ENCODE measurements around the gene SLC36A2. TPM values are rescaled to one million over a fixed set of nuclear protein-coding genes. Genes with fewer than 3 reads are reported as not detected.
"Not testable (repeated sequence)": the region's sequence is repeated elsewhere in the genome, so short reads cannot be mapped to it uniquely, and the experiment has no call there.

SLC36A2 gene
- not detected for total RNA-seq

DNA sequence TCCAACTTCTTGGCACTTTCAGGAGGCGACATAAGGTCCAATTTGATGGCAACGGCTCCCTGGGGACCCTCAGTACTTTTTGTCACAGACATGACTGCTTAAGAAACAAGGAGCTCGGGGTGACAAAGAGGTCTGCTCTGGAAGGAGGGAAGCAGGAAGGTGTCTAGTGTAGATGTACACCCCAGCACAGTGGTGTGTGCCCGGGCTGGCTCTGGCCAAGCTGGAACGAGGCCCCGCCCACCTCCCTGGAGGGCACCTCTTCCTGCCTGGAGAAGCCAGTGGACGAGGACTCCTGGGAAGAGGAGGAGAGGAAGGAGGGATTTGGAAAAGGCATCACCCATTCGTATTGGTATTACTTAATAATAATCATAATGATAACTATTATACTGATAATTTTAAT lies at the start of gene SLC36A2:
SLC36A2 (minus strand) TSS at position 191 of the 400 bp plus-strand sequence; CDS start at position 92, 99 bp downstream.
- H3K4me1 Mint-ChIP-seq (ENCODE audit: low read depth), result no peaks in the 10 kb centered on the region
- H3K27me3 Mint-ChIP-seq, result peaks cover 30% of the 10 kb centered on the region
- H3K27ac Mint-ChIP-seq, result no peak within 1 kb of the TSS
- POLR2A ChIA-PET, result no interaction called here
- no peak for DNase-seq
- no peaks in the 10 kb centered on the region for H3K9me3 Mint-ChIP-seq
- H3K4me3 Mint-ChIP-seq, result no peak within 1 kb of the TSS
- H3K36me3 Mint-ChIP-seq, result no peaks in the 10 kb centered on the region
- intact Hi-C loops (cut with micrococcal nuclease), result no loop called here
- CTCF ChIA-PET, result interaction anchor here (0.8 kb wide), 1 partner anchor 305 kb away, joined by 4 read pairs; no protein-coding TSS in a partner anchor

DNA sequence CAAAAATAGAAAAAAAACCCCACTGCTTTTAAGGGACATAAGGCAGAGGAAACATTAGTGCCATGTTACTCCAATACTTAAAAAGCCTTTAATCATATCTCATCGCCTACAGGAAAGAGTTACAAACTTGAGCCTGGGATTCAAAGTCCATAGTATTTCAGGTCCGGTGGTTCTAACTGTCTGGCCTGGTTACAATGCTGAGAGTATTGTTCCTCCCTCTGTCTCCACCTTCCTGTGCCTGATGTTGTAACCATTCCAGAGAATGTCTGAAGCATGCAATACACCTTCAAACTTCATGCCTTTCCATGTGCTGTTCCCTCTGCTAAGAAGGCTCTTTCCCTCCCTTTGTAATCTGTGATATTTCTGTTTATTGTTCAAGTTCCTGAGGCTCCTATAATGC lies 41.6 kb upstream of the SLC36A2 start:
- no peak for DNase-seq
- Mint-ChIP-seq H3K9me3 (peaks cover 2% of the 10 kb centered on the region), H3K36me3 (no peaks in the 10 kb centered on the region), H3K27me3 (peaks cover 13% of the 10 kb centered on the region), H3K4me3 (no peak overlapping the region), H3K27ac (no peak overlapping the region), H3K4me1 (ENCODE audit: low read depth) (no peaks in the 10 kb centered on the region)
- CTCF ChIA-PET, result no interaction called here
- intact Hi-C loops (cut with micrococcal nuclease), result no loop called here
- POLR2A ChIA-PET, result no interaction called here

DNA sequence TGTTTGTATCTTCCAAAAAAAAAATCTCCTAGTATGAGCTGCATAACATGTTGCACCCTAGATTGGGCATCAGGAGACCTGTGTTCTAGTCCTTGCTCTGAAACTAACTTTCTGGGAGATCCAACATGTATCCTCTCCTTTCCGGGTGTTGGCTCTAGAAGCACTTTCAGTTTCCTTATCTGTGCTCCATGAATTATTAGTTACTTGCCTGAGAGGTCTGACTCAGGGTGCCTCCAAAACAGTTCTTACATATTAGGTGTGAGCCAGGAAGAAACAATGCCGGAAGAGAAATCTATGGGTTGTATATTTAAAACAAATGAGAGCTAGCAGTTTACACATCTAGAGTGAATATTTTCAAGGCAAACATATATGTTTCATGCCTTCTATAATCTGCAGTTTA lies 36.7 kb upstream of the SLC36A2 start:
- Mint-ChIP-seq H3K27me3 (peaks cover 1% of the 10 kb centered on the region), H3K27ac (no peak overlapping the region), H3K36me3 (no peaks in the 10 kb centered on the region), H3K4me3 (no peak overlapping the region), H3K4me1 (ENCODE audit: low read depth) (no peaks in the 10 kb centered on the region), H3K9me3 (no peaks in the 10 kb centered on the region)
- ChIA-PET POLR2A (no interaction called here), CTCF (no interaction called here)
- intact Hi-C loops (cut with micrococcal nuclease), result no loop called here
- DNase-seq, result no peak

DNA sequence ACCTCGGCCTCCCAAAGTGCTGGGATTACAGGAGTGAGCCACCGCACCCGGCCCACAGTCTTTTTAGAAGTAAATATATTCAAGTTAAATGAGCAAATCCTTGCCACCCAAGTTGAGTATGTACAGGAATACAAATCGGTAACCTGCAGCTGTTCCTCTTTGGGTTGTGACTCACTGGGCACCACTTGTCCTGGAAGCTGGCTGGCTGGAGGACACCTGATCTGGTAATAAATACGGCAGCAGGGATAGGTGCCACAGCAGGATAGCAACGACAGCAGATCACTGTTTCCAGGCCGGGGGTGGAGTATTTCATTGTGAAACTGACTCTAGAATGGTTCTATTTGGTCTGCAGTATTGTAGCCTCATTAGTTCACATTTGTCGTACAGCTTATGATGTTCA lies 35.7 kb upstream of the SLC36A2 start:
- DNase-seq, result no peak
- intact Hi-C loops (cut with micrococcal nuclease), result no loop called here
- Mint-ChIP-seq H3K9me3 (no peaks in the 10 kb centered on the region), H3K4me1 (ENCODE audit: low read depth) (no peaks in the 10 kb centered on the region), H3K36me3 (no peaks in the 10 kb centered on the region), H3K4me3 (no peak overlapping the region), H3K27me3 (peaks cover 1% of the 10 kb centered on the region), H3K27ac (no peak overlapping the region)
- ChIA-PET POLR2A (no interaction called here), CTCF (no interaction called here)

DNA sequence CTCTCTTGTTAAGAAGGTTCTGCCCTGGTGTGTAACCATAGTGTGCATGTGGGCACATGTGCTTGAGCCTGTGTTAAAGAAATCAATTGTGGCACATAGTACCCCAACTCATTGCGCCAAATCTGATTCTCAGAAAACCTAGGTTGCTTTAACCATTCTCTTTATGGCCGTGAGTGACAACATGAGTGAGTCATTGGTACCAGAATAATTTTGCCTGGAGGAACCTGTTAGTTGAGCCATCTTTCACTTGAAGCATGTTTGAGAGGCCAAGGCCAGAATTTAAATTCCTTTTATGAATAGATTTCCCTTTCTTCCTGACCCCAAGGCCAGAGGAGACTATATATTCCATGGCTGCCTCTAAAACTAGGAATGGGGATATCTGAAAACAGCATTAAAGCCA lies 35.2 kb upstream of the SLC36A2 start:
- Mint-ChIP-seq H3K27ac (no peak overlapping the region), H3K27me3 (no peaks in the 10 kb centered on the region), H3K4me3 (no peak overlapping the region), H3K9me3 (no peaks in the 10 kb centered on the region), H3K36me3 (no peaks in the 10 kb centered on the region), H3K4me1 (ENCODE audit: low read depth) (no peaks in the 10 kb centered on the region)
- intact Hi-C loops (cut with micrococcal nuclease), result no loop called here
- POLR2A ChIA-PET, result no interaction called here
- DNase-seq, result no peak
- CTCF ChIA-PET, result no interaction called here

DNA sequence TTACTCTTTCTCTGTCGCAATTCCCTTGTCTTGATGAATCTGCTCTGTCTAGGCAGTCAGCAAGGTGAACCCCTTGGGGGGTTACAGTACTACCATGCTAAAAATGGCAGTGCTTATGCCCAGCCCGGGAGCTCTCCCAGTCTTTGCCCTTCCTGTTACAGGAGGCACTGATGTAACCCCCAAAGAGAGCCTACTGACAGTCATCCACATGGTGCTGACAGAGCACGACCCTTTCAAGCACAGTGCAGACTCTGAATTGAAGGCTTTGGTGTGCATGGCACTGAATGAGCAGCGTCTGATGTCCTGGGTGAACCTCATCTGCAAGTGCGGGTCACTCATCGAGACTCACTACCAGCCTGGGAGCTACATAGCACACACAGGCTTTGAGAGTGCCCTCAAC lies 34.5 kb upstream of the SLC36A2 start:
- DNase-seq, result no peak
- intact Hi-C loops (cut with micrococcal nuclease), result no loop called here
- no peaks in the 10 kb centered on the region for H3K9me3 Mint-ChIP-seq
- ChIA-PET POLR2A (no interaction called here), CTCF (interaction anchor here (1.1 kb wide), 1 partner anchor 24 kb away, joined by 3 read pairs; no protein-coding TSS in a partner anchor)
- no peak overlapping the region for H3K27ac Mint-ChIP-seq
- H3K27me3 Mint-ChIP-seq, result no peaks in the 10 kb centered on the region
- no peaks in the 10 kb centered on the region for H3K36me3 Mint-ChIP-seq
- no peak overlapping the region for H3K4me3 Mint-ChIP-seq
- H3K4me1 Mint-ChIP-seq (ENCODE audit: low read depth), result no peaks in the 10 kb centered on the region

DNA sequence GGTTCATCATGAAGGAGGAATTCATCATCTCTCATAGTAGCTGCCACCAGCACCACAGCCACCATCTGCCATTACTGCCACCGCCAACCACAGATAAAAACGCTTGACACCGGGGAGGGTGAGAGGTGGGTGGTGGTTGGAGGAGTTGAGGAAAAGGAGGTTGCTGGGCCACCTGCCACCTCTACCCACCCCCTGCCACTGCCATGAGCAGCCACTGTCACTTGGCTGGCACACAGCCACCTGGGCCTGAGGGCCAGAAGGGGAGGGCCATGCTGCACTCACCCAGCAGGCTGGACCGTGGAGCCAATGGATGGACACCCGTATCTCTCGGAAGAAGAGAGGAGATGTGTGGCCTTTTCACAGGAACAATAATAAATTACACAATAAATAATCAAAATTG lies 31.3 kb upstream of the SLC36A2 start:
- POLR2A ChIA-PET, result no interaction called here
- no peak for DNase-seq
- Mint-ChIP-seq H3K9me3 (no peaks in the 10 kb centered on the region), H3K4me3 (no peak overlapping the region), H3K4me1 (ENCODE audit: low read depth) (no peaks in the 10 kb centered on the region), H3K27ac (no peak overlapping the region), H3K27me3 (no peaks in the 10 kb centered on the region), H3K36me3 (no peaks in the 10 kb centered on the region)
- CTCF ChIA-PET, result no interaction called here
- intact Hi-C loops (cut with micrococcal nuclease), result no loop called here

DNA sequence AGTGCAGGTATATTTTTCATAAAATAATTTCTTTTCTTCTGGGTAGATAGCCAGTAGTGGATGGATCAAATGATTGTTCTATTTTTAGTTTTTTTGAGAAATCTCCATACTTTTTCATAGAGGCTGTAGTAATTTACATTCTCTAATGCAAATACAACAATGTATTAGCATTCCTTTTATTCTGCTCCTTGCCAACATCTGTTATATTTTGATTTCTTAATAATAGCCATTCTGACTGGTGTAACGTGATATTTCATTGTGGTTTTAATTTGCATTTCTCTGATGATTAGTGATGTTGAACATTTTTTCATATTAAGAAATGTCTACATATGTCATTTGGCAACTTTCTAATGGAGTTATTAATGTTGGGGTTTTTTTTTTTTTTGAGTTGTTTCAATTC lies 27.2 kb upstream of the SLC36A2 start:
- H3K27ac Mint-ChIP-seq, result no peak overlapping the region
- no peaks in the 10 kb centered on the region for H3K36me3 Mint-ChIP-seq
- no peaks in the 10 kb centered on the region for H3K27me3 Mint-ChIP-seq
- H3K4me3 Mint-ChIP-seq, result no peak overlapping the region
- CTCF ChIA-PET, result no interaction called here
- POLR2A ChIA-PET, result no interaction called here
- intact Hi-C loops (cut with micrococcal nuclease), result no loop called here
- no peaks in the 10 kb centered on the region for H3K4me1 Mint-ChIP-seq (ENCODE audit: low read depth)
- H3K9me3 Mint-ChIP-seq, result no peaks in the 10 kb centered on the region
- DNase-seq, result no peak

DNA sequence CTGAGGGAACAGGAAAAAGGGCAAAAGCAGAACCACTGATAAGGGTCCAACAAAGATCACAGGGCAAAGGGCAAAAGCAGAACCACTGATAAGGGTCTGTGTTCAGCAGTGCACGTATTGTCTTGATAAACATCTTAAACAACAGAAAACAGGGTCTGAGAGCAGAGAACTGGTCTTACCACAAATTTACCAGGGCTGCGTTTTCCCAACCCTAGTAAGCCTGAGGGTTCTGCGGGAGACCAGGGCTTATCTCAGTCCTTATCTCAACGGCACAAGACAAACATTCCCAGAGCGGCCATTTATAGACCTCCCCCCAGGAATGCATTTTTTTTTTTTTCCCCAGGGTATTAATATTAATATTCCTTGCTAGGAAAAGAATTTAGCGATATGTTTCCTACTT lies 19.7 kb upstream of the SLC36A2 start:
- DNase-seq; H3K36me3 Mint-ChIP-seq; H3K27ac Mint-ChIP-seq; POLR2A ChIA-PET; H3K4me3 Mint-ChIP-seq; H3K27me3 Mint-ChIP-seq; H3K4me1 Mint-ChIP-seq (ENCODE audit: low read depth); intact Hi-C loops (cut with micrococcal nuclease): not testable (repeated sequence)
- CTCF ChIA-PET, result interaction anchor here (1.0 kb wide), 1 partner anchor 80 kb away, joined by 3 read pairs; the partner anchor contains the start of gene SLC36A1
- peaks cover 47% of the 10 kb centered on the region for H3K9me3 Mint-ChIP-seq

DNA sequence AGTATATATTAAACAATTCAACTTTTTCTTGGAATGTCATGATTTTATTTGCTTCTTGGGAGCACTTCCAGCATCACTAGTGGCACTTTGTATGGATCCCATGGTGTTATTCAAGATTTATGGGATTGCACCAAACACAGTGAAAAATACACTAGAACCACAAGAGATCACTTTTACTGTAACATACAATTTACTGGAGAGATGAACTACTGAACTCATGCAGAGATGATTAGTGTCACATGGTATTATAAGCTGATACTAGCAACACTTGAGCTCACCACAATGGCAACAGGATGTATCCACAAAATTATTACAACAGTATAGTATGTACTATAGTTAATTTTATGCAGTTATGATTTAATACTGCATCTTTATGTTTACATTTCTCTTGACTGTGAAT lies 16.3 kb upstream of the SLC36A2 start:
- ChIA-PET POLR2A (no interaction called here), CTCF (no interaction called here)
- Mint-ChIP-seq H3K4me1 (ENCODE audit: low read depth) (no peaks in the 10 kb centered on the region), H3K4me3 (no peak overlapping the region), H3K27ac (no peak overlapping the region), H3K9me3 (peaks cover 49% of the 10 kb centered on the region), H3K27me3 (peaks cover 6% of the 10 kb centered on the region), H3K36me3 (peaks cover 3% of the 10 kb centered on the region)
- no peak for DNase-seq
- intact Hi-C loops (cut with micrococcal nuclease), result no loop called here

DNA sequence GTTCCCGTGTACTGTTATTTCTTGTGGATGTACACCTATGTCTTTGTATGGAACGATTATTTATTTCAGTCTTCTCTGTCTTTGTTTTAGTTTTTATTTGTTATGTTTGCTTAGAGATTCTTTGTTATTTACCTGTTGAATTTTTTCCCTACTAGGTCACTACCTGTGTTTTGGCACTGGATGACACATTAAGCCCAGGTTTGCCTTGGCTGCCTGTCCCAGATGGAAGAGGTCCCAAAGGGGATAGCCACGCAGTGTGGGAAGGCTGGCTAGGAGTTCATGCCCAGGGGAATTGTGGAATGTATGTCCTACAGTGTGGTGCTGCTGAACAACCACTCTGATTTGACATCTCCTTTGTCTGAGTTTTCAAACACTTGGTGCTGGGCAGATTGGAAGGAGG lies 15.6 kb upstream of the SLC36A2 start:
- ChIA-PET POLR2A (no interaction called here), CTCF (no interaction called here)
- Mint-ChIP-seq H3K27ac (no peak overlapping the region), H3K36me3 (peaks cover 3% of the 10 kb centered on the region), H3K27me3 (peaks cover 6% of the 10 kb centered on the region), H3K4me1 (ENCODE audit: low read depth) (no peaks in the 10 kb centered on the region), H3K9me3 (peaks cover 42% of the 10 kb centered on the region), H3K4me3 (no peak overlapping the region)
- no peak for DNase-seq
- intact Hi-C loops (cut with micrococcal nuclease), result no loop called here

DNA sequence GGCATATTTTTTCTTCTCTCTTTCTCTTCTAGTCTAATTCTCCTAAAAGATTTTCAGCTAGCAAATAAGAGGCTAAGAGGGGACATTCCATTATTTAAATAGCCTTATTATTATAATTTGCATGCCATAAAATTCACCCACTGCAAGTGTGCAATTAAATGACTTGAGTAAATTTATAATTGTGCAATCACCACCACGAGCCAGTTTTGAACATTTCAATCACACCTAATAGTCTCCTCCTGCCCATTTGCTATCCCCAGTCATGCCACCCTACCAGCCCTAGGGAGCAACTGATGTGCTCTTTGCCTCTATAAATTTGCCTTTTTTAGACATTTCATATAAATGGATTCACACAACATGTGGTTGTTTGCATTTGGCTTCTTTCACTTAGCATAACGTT lies 12.0 kb upstream of the SLC36A2 start:
- Mint-ChIP-seq H3K27me3 (peaks cover 12% of the 10 kb centered on the region), H3K4me1 (ENCODE audit: low read depth) (no peaks in the 10 kb centered on the region), H3K4me3 (no peak overlapping the region), H3K9me3 (peaks cover 21% of the 10 kb centered on the region), H3K36me3 (peaks cover 3% of the 10 kb centered on the region), H3K27ac (no peak overlapping the region)
- CTCF ChIA-PET, result interaction anchor here (0.8 kb wide), 1 partner anchor 43 kb away, joined by 3 read pairs; no protein-coding TSS in a partner anchor
- DNase-seq, result no peak
- POLR2A ChIA-PET, result no interaction called here
- intact Hi-C loops (cut with micrococcal nuclease), result no loop called here

DNA sequence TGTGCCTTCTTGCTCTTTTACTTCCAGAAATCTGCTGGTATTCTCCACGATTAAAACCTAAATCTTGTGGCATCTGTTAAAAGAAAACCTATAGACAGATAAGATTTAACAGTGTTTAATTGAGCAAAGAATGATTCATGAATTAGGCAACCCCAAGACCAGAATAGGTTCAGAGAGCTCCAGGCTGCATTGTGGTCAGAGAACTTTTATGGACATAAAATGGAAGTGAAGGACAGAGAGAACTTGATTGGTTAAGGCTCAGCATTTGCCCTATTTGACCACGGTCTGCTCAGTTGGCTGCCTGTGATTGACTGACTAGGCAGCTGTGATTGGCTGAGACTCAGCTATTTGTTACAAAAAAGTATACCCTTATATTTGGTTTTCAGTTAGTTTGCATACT lies 10.4 kb upstream of the SLC36A2 start:
- CTCF ChIA-PET, result no interaction called here
- Mint-ChIP-seq H3K27ac (no peak overlapping the region), H3K27me3 (peaks cover 10% of the 10 kb centered on the region), H3K9me3 (peaks cover 11% of the 10 kb centered on the region), H3K4me3 (no peak overlapping the region), H3K4me1 (ENCODE audit: low read depth) (no peaks in the 10 kb centered on the region), H3K36me3 (peaks cover 2% of the 10 kb centered on the region)
- no peak for DNase-seq
- intact Hi-C loops (cut with micrococcal nuclease), result no loop called here
- POLR2A ChIA-PET, result no interaction called here

DNA sequence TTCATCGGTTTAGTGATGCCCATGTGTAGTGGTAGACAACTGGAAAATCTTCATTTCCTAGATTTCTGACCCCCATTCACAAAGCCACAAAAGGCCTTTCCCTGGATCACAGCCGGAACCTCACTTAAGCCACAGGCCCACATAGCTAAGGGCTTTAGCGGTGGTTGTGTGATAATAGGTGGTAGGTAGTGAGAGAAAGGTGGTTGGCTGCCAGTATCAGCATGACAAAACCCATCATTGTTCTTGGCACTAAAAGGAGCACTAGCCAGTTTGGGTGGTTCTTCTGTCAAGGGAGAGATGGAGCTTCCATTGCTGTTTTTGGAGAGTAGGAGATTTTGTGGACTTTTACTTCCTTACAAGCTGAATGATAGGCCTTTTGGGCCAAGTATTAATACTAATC lies 9.7 kb upstream of the SLC36A2 start:
- Mint-ChIP-seq H3K4me3 (no peak overlapping the region), H3K27me3 (peaks cover 10% of the 10 kb centered on the region), H3K36me3 (no peaks in the 10 kb centered on the region), H3K4me1 (ENCODE audit: low read depth) (no peaks in the 10 kb centered on the region), H3K27ac (no peak overlapping the region), H3K9me3 (peaks cover 8% of the 10 kb centered on the region)
- no peak for DNase-seq
- intact Hi-C loops (cut with micrococcal nuclease), result no loop called here
- ChIA-PET POLR2A (no interaction called here), CTCF (no interaction called here)

Data from activated CD4-positive, alpha-beta memory T cell treated with anti-CD3 and anti-CD28 coated beads for 36 hours (primary cell).